Endometrial microvascular endothelial cells (primary cell): ENCODE measurements around the gene KCNK13. TPM values are rescaled to one million over a fixed set of nuclear protein-coding genes. Genes with fewer than 3 reads are reported as not detected.
"Not testable (repeated sequence)": the region's sequence is repeated elsewhere in the genome, so short reads cannot be mapped to it uniquely, and the experiment has no call there.

Experiments
- in situ Hi-C: cut with HindIII; loops from 2 replicates; pipeline ENCODE4 v1.10.0; 2017; ENCODE audit warnings: low sequenced_read_pairs, low pct_unique_long_range_greater_than_20kb; ENCODE audit errors: inconsistent ontology term
- total RNA-seq: library from RNA; depleted of rRNA; stranded (reverse); fragments of >200 nt; gene quantifications from one replicate; pipeline ENCODE4 v1.2.3, GENCODE V29; 2015; ENCODE audit errors: inconsistent ontology term

The KCNK13 gene
- total RNA-seq, 1 donor from 2014 or later, result not detected

DNA sequence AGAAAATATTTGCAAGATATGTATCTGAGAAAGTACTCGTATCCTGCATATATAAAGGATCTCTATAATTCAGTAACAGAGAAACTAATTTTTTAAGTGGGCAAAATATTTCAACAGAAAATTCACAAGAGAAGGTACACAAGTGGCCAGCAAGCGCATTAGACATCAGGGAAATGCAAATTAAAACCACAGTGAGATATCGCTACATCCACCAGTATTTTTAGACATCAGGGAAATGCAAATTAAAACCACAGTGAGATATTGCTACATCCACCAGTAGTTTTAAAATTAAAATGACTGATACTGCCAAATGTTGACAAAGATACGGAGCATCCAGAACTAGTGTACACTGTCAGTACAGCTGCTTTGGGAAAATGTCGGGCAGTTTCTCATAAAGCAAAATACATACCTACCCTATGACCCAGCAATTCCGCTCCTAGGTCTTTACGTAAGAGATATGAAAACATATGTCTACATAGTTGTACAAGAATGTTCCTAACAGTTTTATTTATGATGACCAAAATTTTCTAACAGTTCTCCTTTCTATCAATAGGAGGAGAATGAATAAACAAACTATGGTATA is 2.8 kb upstream of the KCNK13 start:
- in situ Hi-C loops, result no loop called here

DNA sequence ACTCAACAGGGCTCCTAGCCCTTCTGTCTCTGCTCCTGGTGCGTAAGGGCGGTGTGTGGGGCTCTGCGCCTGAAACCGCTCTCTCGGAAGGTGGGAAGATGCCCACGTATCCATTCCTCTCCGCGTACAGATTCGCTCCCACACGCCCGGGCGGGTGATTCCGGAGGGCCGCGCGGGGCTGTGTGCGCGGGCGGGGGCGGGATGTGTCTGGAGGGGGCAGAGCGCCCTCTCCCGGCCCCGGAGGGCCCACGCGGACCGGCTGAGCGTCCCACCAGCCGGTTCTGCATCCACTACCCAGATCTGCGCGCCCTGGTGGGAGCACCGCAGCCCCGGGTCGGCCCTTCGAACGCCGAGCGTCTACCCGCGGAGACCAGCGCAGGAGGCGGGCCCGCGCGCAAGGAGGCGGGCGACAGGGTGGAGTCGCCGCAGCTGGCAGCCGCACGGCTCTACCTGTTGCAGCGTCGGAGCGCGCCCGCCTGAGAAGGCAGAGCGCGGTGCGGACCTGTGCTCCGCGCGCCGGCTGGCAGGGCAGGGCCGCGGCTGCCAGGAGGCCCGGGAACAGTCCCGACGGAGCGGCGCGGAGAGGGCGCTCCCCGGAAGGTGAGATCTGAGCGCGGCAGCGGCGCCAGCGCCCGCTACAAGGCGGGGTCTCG is 1.4 kb upstream of the KCNK13 start:
- in situ Hi-C loops, result no loop called here

DNA sequence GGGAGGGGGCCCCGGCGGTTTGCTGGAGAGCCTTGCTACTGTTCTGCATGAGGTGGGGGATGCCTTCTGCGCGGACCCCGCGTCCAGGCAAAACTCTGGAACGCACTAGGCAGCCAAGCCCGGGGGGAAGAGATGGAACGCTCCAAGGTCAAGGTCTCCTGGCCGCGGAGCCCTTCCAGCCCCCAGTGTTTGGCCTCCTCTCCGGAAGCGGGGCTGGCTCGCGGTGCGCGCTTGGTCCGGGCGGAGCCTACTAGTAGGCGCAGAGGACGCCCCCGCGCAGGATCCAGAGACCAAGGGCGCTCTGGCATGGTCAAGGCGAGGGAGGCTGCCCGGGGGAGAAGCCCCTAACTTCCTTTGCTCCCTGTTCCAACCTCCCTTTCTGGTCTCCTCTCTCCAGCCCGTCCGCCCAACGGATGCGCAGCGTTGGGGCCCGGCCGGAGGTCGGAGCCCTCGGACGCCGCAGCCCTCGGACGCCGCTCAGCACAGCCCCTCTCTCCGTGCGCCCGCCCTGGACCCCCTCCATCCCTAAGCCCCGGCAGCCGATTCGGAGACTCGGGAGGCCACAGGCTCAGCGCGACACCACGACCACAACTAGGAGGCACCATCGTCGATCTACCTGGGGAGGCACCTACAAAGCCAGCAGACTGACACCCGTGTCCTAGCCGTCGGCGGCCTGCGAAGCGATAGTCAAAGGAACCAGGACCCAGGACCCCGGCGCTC is 669 bp upstream of the KCNK13 start:
- in situ Hi-C loops, result no loop called here

DNA sequence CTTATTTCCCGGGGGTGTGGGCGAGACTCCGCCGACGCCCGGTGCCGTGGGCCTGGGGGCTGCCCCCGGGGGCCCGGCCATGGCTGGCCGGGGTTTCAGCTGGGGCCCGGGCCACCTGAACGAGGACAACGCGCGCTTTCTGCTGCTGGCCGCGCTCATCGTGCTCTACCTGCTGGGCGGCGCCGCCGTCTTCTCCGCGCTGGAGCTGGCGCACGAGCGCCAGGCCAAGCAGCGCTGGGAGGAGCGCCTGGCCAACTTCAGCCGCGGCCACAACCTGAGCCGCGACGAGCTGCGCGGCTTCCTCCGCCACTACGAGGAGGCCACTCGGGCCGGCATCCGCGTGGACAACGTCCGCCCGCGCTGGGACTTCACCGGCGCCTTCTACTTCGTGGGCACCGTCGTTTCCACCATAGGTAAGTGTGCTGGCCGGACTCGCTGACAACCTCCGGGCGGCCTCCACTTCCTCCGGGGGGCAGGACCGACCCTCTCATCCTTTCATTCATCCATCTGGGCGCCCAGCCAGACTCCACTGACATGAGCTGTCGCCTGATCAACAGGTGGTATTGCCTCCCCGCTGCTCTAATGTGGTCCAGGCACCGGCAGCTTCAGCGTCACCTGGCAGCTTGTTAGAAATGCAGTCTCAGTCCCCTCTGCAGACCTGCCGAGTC is 467 bp downstream of the KCNK13 start:
- in situ Hi-C loops, result no loop called here

DNA sequence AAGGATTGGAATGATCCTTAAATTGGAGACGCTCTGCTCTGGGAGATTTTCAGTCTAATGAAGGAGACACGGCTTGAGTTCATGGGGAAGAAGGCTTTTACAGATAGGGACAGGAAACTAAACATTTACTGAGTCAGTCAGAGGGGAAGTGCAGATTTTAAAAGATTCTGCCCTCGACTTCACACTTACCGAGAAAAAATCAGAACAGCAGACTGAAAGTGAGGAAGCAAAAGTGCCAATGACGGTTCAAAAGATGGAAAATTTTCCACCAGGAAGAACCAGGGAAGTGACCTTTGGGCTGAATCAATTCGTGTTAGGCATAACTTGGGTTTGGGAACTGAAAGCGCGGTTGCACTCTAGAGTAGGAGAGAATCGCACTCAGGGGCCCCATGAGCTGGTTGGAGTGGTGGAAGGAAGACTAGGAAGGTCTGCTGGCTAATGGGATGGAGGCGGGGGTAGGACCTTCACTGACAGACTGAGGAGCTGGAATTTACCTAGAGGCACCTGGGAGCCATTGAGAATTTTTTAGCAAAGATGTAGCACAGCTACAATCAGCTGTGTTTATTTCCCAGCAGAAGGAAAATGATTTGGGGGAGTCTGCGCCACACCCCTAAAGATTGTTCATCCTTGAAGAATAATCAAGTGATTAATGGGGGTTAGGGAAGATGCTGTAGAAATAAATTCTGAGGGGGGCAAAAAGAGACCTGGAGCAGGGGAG is 1.2 kb downstream of the KCNK13 start:
- in situ Hi-C loops, result no loop called here

DNA sequence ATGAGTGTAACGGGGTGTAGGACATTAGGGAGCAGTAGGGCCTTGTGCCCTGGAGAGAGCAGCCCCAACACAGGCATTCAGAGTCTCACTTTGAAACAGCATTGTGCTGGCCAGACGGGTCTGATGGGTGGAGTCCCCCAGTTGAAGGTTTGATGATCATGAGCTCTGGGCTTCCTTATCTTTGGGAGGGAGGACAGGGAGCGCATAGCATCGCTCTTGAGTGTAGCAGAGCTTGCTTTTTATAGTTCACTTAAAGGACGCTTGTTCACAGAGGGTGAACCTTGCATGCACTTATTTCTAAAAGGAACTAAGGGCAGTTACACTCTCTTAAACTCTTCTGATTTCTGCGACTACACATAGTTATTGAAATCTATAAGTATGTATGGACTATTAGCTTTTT is 10.6 kb downstream of the KCNK13 start:
- in situ Hi-C loops, result no loop called here

DNA sequence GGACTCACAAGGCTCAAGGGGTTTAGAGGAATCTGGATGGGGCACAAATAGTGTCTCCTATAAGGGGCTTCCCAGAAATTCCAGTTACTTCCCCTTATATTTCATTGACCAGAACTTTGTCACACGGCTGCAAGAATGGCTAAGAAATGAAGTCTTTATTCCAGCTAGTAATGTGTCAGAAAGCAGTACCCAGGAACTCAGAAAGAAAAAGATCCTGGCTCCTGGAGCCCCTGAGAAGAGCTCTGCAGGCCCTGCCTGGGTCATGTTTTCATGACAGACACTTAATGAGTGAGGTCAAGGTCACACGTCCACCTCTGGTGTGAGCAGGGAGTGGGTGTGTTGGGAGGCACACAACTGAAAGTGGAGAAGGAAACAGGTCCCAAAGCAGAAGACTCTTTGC is 17.8 kb downstream of the KCNK13 start:
- in situ Hi-C loops, result no loop called here

DNA sequence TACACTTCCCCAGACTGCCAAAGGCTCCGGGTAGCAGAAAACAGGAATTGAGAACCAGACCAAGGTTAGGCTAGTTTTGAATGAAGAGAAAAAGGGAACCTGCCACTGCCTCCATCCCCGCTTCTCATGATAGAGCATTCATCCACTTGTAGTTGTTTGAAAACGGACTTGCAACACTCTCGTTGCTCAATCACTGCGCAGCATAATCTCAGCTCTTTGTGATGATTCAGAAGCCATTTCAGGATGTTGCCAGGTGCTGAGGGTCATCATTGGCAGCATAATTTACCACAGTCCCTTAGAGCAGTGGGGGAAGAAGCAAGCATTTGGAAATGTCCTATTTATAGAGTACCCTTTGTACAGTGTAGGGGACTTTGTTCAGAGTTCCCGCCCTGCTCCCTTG is 25.6 kb downstream of the KCNK13 start:
- in situ Hi-C loops, result no loop called here

DNA sequence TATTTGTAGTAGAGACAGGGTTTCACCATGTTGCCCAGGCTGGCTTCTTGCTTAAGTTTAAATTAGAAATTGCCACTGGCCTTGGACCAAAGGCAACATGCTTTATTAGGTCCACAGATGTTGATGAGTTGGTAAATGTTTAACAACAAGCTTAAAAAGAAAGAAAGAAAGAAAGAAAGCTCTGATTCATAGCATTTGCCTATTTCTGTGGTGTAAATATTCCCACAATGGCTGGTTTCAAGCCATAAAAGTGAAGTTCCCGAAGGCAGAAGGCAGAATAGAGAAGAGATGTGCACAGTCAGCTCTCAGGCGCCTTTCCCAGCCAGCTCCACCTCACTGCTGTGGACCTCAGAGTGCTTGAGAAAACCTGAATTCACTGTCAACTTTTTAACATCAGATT is 26.4 kb downstream of the KCNK13 start:
- in situ Hi-C loops, result no loop called here

DNA sequence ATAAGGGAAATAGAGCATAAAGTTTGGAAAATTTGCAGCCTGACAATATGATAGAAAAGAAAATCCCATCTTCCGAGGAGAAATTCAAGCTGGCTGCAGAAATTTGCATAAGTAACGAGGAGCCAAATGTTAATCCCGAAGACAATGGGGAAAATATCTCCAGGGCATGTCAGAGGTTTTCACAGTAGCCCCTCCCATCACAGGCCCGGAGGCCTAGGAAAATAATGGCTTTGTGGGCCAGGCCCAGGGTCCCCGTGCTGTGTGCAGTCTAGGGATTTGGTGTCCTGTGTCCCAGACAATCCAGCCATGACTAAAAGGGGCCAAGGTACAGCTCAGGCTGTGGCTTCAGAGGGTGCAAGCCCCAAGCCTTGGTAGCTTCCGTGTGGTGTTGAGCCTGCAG is 27.7 kb downstream of the KCNK13 start:
- in situ Hi-C loops, result not testable (repeated sequence)

DNA sequence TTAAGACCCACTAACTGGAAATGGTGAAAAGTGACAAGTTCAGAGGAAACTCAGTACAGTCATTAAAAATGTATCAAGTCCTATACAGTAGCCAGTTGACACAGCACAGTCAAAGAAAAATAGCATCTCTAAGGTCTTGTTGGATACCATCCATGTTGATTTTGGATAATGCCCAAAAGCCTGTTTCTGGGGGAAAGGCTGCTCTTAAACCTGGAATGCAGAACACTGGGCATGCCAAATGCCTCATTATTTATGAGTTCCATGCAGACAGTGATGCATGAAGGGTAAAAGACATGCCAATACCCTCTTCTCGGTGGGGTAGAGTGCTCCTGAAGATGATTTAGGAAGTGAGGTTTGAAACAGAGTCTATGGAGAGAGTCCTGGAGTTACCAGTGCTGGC is 29.6 kb downstream of the KCNK13 start:
- in situ Hi-C loops, result no loop called here

DNA sequence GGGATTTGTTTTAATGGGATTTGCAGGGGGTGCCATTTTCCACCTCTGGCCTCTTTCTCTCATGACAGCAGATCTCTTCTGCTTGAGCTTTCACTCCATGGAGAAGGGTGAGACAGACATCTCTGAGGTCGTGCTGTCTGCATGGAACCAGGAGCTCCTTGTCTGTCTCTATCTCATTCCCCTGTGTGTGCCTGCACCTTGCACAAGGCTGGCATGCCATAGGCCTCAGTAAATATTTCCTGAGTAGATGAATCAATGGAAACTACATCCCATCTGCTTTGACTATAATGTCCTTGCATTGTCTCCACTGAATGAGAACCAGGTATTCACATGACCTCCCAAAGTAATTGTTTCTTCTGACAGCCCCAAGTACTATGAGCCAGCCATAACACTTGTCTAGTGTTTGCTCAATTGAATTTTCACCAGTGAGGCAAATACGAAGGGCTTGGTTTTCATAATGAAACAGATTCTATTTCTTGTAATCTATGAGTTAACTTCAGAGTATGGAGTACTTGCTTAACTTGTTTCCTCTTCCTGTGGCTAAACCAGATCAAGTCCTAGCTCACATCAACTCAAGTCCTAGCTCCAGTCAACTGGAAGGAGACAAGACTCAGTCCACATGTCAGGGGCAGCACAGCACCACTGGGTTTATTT is 32.3 kb downstream of the KCNK13 start:
- in situ Hi-C loops, result no loop called here

DNA sequence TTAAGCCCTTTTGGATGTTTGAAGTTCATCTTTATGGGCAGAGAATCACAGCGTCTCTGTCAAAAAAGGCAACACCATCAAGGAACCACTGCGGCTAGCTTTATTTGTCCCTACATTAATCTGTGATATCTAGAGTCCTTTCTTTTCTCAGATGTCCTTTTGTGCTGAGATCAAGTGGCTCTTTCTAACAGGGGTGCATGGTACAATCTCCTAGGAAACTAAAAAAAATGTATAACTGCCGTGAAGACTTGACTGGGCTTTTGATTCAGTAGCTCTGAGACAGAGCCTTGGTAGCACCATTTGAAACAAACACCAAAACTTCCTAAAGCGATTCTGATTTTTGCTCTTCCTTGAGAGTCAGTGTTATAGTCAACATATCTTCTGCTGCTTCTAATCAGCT is 33.3 kb downstream of the KCNK13 start:
- in situ Hi-C loops, result no loop called here

DNA sequence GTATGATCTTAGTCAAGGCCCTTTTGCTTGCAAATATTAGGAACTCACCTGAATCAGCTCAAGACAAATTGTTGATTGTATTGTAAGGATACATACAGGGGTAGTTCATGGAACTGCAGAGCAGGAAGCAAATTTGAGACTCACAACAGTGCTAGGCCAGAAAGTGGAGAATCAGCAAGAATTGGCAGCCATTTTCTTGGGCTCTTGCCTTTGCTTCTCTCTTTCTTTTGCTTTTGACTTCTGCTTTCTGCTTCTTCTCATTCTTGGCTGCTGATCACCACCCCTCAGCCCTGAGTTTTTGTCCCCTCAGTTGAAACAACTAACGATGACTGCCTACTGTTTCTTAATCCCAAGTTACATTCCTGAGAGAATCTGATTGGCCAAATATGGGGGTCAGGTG is 34.8 kb downstream of the KCNK13 start:
- in situ Hi-C loops, result no loop called here

DNA sequence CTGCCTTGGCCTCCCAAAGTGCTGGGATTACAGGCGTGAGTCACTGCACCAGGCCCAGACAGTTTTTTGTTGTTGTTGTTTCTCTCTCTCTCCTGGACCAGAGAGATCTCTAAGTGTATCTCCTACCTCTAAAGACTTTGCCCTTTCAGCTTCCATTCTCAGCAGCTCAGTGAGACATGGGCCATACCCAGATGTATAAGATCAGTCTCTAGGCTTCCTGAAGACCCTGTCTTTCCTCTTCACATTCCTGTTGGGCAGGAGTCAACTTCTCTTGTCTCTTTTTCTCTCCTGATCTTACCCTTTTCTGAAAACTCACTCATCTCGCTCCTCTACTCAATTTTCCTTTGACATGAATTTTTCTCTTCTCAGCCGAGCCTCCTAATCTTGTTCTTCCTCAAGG is 42.0 kb downstream of the KCNK13 start:
- in situ Hi-C loops, result no loop called here

DNA sequence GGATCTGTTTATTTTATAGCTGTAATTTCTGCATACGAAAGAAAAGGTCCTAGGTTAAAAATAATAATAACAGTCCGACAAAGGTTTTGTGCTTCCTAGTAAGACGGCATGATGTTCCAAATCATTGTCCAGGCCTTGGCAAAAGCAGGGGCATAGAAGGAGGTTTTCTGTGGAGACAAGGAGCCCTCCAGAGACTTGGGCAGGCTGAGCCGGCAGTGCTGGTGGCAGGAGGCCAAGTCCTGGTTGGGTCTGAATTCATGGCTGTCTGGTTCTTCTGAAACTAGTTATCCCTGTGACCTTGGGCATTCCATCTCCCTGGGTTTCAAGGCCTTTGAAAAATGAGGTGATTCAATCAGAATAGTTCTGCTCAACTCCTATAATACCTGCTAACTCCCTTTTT is 44.0 kb downstream of the KCNK13 start:
- in situ Hi-C loops, result no loop called here

DNA sequence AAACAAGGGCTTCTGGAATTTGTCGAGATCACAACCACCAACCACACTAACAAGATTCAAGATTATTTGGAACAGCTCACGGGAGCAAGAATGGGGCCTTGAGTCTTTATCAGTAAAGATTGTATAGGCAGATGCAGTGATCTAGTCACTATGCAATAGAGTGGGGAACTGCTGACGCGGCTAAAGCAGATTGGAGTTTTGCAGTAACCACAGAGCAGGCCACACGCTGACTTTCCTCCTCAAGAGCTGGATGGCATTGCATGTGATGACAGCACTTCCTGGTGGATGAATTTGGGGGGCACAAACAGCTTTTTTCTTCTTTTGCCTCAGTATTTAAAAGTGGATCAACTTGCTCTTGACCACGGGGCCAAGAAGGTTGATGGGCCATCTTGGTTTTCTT is 46.0 kb downstream of the KCNK13 start:
- in situ Hi-C loops, result no loop called here

DNA sequence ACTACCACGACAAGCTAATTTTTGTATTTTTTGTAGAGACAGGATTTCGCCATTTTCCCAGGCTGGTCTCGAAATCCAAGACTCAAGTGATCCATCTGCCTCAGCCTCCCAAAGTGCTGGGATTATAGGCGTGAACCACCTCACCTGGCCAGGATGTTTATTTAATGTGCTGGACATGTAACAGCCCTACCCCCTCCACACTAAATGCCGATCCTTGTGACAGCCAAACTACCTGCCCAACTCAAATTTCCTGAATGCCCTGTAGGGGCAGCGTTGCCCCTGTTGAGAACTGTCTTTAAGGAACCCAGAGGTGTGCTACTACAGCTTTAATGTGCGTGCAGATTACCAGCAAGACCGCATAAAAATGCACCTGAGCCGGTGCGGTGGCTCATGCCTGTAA is 48.1 kb downstream of the KCNK13 start:
- in situ Hi-C loops, result no loop called here
